Measurements from ENCODE around the gene ANKRD42.
"Not testable (repeated sequence)": the region's sequence is repeated elsewhere in the genome, so short reads cannot be mapped to it uniquely, and the experiment has no call there.

The ANKRD42 gene

GRCh38 chr11:83174008-83174407 is 19.5 kb upstream of the ANKRD42 start:
- DNase-seq: no peak

- DNase-seq: no peak
These were observed 17.7 kb upstream of the ANKRD42 start for GRCh38 chr11:83175815-83176214.

GRCh38 chr11:83181815-83182214 is 11.7 kb upstream of the ANKRD42 start:
- DNase-seq: no peak

GRCh38 chr11:83185767-83186166 is 7.7 kb upstream of the ANKRD42 start:
- no peak for DNase-seq

GRCh38 chr11:83187465-83187864 is 6.0 kb upstream of the ANKRD42 start:
- no peak for DNase-seq

- DNase-seq: no peak
These were observed 2.0 kb upstream of the ANKRD42 start for GRCh38 chr11:83191491-83191890.

GRCh38 chr11:83191986-83192385 is 1.5 kb upstream of the ANKRD42 start:
- no peak for DNase-seq

GRCh38 chr11:83192606-83193245 is 786 bp upstream of the ANKRD42 start:
- DNase-seq: no peak

GRCh38 chr11:83194281-83195142 is 1.0 kb downstream of the ANKRD42 start:
- DNase-seq: peak; percentile 55

GRCh38 chr11:83195143-83195466 is 1.6 kb downstream of the ANKRD42 start:
- no peak for DNase-seq

- no peak for DNase-seq
These were observed 2.1 kb downstream of the ANKRD42 start for GRCh38 chr11:83195649-83196048.

GRCh38 chr11:83200035-83200434 is 6.5 kb downstream of the ANKRD42 start:
- no peak for DNase-seq

- no peak for DNase-seq
These were observed 12.2 kb downstream of the ANKRD42 start for GRCh38 chr11:83205608-83206185.

GRCh38 chr11:83206221-83206620 is 12.7 kb downstream of the ANKRD42 start:
- no peak for DNase-seq

GRCh38 chr11:83206771-83207382 is 13.4 kb downstream of the ANKRD42 start:
- not testable (repeated sequence) for DNase-seq

- no peak for DNase-seq
These were observed 25.6 kb downstream of the ANKRD42 start for GRCh38 chr11:83219095-83219494.

GRCh38 chr11:83220260-83220659 is 26.7 kb downstream of the ANKRD42 start:
- DNase-seq: no peak

GRCh38 chr11:83221694-83222093 is 28.2 kb downstream of the ANKRD42 start:
- no peak for DNase-seq

GRCh38 chr11:83222499-83222898 is 29.0 kb downstream of the ANKRD42 start:
- no peak for DNase-seq

- no peak for DNase-seq
These were observed 29.9 kb downstream of the ANKRD42 start for GRCh38 chr11:83223457-83223856.

GRCh38 chr11:83235825-83236224 is 42.3 kb downstream of the ANKRD42 start:
- DNase-seq: no peak

- DNase-seq: no peak
These were observed 44.6 kb downstream of the ANKRD42 start for GRCh38 chr11:83238111-83238510.

- peak; percentile 28 for DNase-seq
These were observed 47.9 kb downstream of the ANKRD42 start for GRCh38 chr11:83241291-83241946.
